GM23338 (cell line): ENCODE measurements around the gene SEC63. TPM values are rescaled to one million over a fixed set of nuclear protein-coding genes. Genes with fewer than 3 reads are reported as not detected.
"Not testable (repeated sequence)": the region's sequence is repeated elsewhere in the genome, so short reads cannot be mapped to it uniquely, and the experiment has no call there.

Experiments used
- ATAC-seq: fragments of 200-7000 bp; cut with Tn5 transposase; 3 replicates; pipeline ENCODE4 v1.9.1; 2020
- DNase-seq: peaks from one replicate; pipeline ENCODE4 v3.0.0-alpha.2; 2015; ENCODE audit warnings: low spot score
- H2AFZ ChIP-seq: fragments of 200-600 bp; sonication (generic); 2 replicates; pipeline ENCODE4 v1.8.0; 2016; ENCODE audit warnings: antibody characterized with exemption, mild to moderate bottlenecking, moderate library complexity
- H3F3A ChIP-seq: fragments of 200-600 bp; sonication (generic); replicated peaks from 2 replicates; pipeline ENCODE4 v1.8.0; 2017; ENCODE audit warnings: antibody characterized with exemption, mixed run types, low read depth
- H3K27ac ChIP-seq: fragments of 200-600 bp; sonication (generic); 2 replicates; pipeline ENCODE4 v1.6.1; 2016; ENCODE audit warnings: low read depth
- H3K27me3 ChIP-seq: fragments of 200-600 bp; sonication (generic); 2 replicates; pipeline ENCODE4 v1.8.0; 2016; ENCODE audit warnings: mild to moderate bottlenecking, mixed run types, moderate library complexity; ENCODE audit not compliant: insufficient read depth
- H3K36me3 ChIP-seq: fragments of 200-600 bp; sonication (generic); 2 replicates; pipeline ENCODE4 v1.8.0; 2016; ENCODE audit warnings: mild to moderate bottlenecking; ENCODE audit not compliant: insufficient read depth
- H3K4me1 ChIP-seq: fragments of 200-600 bp; sonication (generic); 2 replicates; pipeline ENCODE4 v1.8.0; 2016; ENCODE audit warnings: mild to moderate bottlenecking, moderate library complexity; ENCODE audit not compliant: insufficient read depth
- H3K4me2 ChIP-seq: fragments of 200-600 bp; sonication (generic); 2 replicates; pipeline ENCODE4 v1.7.1; 2017; ENCODE audit warnings: mixed run types
- H3K4me3 ChIP-seq: fragments of 200-600 bp; sonication (generic); 2 replicates; pipeline ENCODE4 v1.6.1; 2016; ENCODE audit warnings: mixed run types
- H3K79me2 ChIP-seq: fragments of 200-600 bp; sonication (generic); replicated peaks from 2 replicates; pipeline ENCODE4 v1.8.0; 2017; ENCODE audit warnings: mild to moderate bottlenecking; ENCODE audit not compliant: insufficient read depth
- H3K9me2 ChIP-seq: fragments of 200-600 bp; sonication (generic); 2 replicates; pipeline ENCODE4 v1.8.0; 2017; ENCODE audit not compliant: insufficient read depth
- H4K20me1 ChIP-seq: fragments of 200-600 bp; sonication (generic); replicated peaks from 2 replicates; pipeline ENCODE4 v1.8.0; 2017; ENCODE audit warnings: mild to moderate bottlenecking; ENCODE audit not compliant: insufficient read depth
- H3K27ac Mint-ChIP-seq: 2 replicates; pipeline ENCODE4 v1.8.0; 2020; ENCODE audit warnings: inconsistent platforms, mild to moderate bottlenecking, moderate library complexity, mixed read lengths
- H3K27me3 Mint-ChIP-seq: 3 replicates; pipeline ENCODE4 v1.8.0; 2022; ENCODE audit warnings: low read depth, mild to moderate bottlenecking, moderate library complexity, mixed read lengths, inconsistent platforms; ENCODE audit not compliant: insufficient read depth, poor library complexity
- H3K36me3 Mint-ChIP-seq: 3 replicates; pipeline ENCODE4 v1.8.0; 2021; ENCODE audit warnings: low read depth, mild to moderate bottlenecking, inconsistent platforms, moderate library complexity, mixed read lengths
- H3K4me1 Mint-ChIP-seq: 3 replicates; pipeline ENCODE4 v1.8.0; 2020; ENCODE audit warnings: mild to moderate bottlenecking, inconsistent platforms, mixed read lengths
- H3K4me3 Mint-ChIP-seq: 3 replicates; pipeline ENCODE4 v1.8.0; 2021; ENCODE audit warnings: moderate library complexity, mild to moderate bottlenecking, inconsistent platforms, mixed read lengths
- H3K9me3 Mint-ChIP-seq: 3 replicates; pipeline ENCODE4 v1.8.0; 2020; ENCODE audit warnings: moderate library complexity, mild to moderate bottlenecking, inconsistent platforms, mixed read lengths
- CREB1 ChIP-seq: fragments of 250-450 bp; sonication (Bioruptor Pico); IDR thresholded peaks from 2 replicates; pipeline ENCODE4 v1.5.0; 2020; ENCODE audit warnings: low read depth, mild to moderate bottlenecking, moderate library complexity
- CTCF ChIP-seq, 2 experiments: fragments of 200-600 bp in 1 of 2; sonication (generic) in 1 of 2; conservative IDR thresholded peaks; 2 replicates each; pipeline versions ENCODE4 v1.5.1 to v1.6.1; 2016 to 2017; ENCODE audit warnings: antibody characterized with exemption in 2 of 2, low read depth in 2 of 2, mild to moderate bottlenecking in 2 of 2, moderate library complexity in 1 of 2
- EZH2 ChIP-seq: fragments of 200-600 bp; sonication (generic); IDR thresholded peaks from one replicate; pipeline ENCODE4 v1.8.0; 2017; ENCODE audit warnings: antibody characterized with exemption, mild to moderate bottlenecking, low read depth; ENCODE audit not compliant: unreplicated experiment
- NANOG ChIP-seq: IDR thresholded peaks from 2 replicates; pipeline ENCODE4 v1.6.1; 2016; ENCODE audit warnings: antibody characterized with exemption, borderline replicate concordance
- REST ChIP-seq: IDR thresholded peaks from one replicate; pipeline ENCODE4 v1.6.1; 2018; ENCODE audit warnings: antibody characterized with exemption; ENCODE audit not compliant: unreplicated experiment
- STAT1 ChIP-seq: IDR thresholded peaks from one replicate; pipeline ENCODE4 v1.6.1; 2016; ENCODE audit warnings: antibody characterized with exemption; ENCODE audit not compliant: unreplicated experiment
- polyA plus RNA-seq: library from polyadenylated mRNA; unstranded; fragments of >200 nt; fragmentation: Nextera tagmentation; extraction: Ambion mirVana; gene quantifications from 2 replicates; pipeline ENCODE4 v1.2.1, GENCODE V29; 2016
- total RNA-seq: library from RNA; depleted of rRNA; stranded (reverse); fragments of >200 nt; shearing (Covaris generic); gene quantifications from 2 replicates; pipeline ENCODE4 v1.2.3, GENCODE V29; 2014

Gene SEC63
- total and polyA plus RNA-seq, 2 experiments from 2014 or later: 48.2 to 124 TPM

GRCh38 chr6:107941199-107941598 lies 16.8 kb downstream of the SEC63 start:
- no peak for ATAC-seq
- H3F3A ChIP-seq: no peaks in the 10 kb centered on the region

GRCh38 chr6:107936910-107937292 lies 21.1 kb downstream of the SEC63 start:
- not testable (repeated sequence) for H3K36me3 ChIP-seq, H3K27me3 ChIP-seq, H3K27me3 Mint-ChIP-seq, H3K4me3 ChIP-seq, ATAC-seq, H3K27ac ChIP-seq, H3K4me1 ChIP-seq, H3K4me3 Mint-ChIP-seq, H3K27ac Mint-ChIP-seq, H3K9me2 ChIP-seq, DNase-seq, H3K4me2 ChIP-seq, H2AFZ ChIP-seq, H3F3A ChIP-seq, H3K4me1 Mint-ChIP-seq
- peaks cover 30% of the 10 kb centered on the region for H4K20me1 ChIP-seq
- peaks cover 51% of the 10 kb centered on the region for H3K9me3 Mint-ChIP-seq
- H3K36me3 Mint-ChIP-seq: peaks cover 66% of the 10 kb centered on the region
- H3K79me2 ChIP-seq: peaks cover 80% of the 10 kb centered on the region

More at GRCh38 chr6:107941199-107941598, 16.8 kb downstream of the SEC63 start:
- Histone ChIP-seq H3K27ac (no peak overlapping the region; the same call in 1 of the 2 replicates), H3K27me3 (no peaks in the 10 kb centered on the region), H3K79me2 (peaks cover 100% of the 10 kb centered on the region), H3K36me3 (no peaks in the 10 kb centered on the region), H2AFZ (no peak overlapping the region), H3K4me2 (no peak overlapping the region), H3K4me3 (no peak overlapping the region), H3K4me1 (no peaks in the 10 kb centered on the region), H3K9me2 (no peaks in the 10 kb centered on the region), H4K20me1 (peaks cover 55% of the 10 kb centered on the region)
- H3K27ac Mint-ChIP-seq: peak overlapping the region; percentile 76
- H3K4me3 Mint-ChIP-seq: no peak overlapping the region
- TF ChIP-seq EZH2: no peak
- H3K27me3 Mint-ChIP-seq: no peaks in the 10 kb centered on the region
- no peaks in the 10 kb centered on the region; the same call in 2 of the 3 replicates for H3K4me1 Mint-ChIP-seq
- peaks cover 38% of the 10 kb centered on the region for H3K36me3 Mint-ChIP-seq
- H3K9me3 Mint-ChIP-seq: peaks cover 19% of the 10 kb centered on the region; the same call in 2 of the 3 replicates
- DNase-seq: no peak

GRCh38 chr6:107936162-107936909 lies 21.7 kb downstream of the SEC63 start:
- Histone ChIP-seq H3K27me3 (no peaks in the 10 kb centered on the region), H2AFZ (no peak overlapping the region), H3K36me3 (no peaks in the 10 kb centered on the region; the same call in 1 of the 2 replicates), H3K4me2 (no peak overlapping the region), H3K9me2 (no peaks in the 10 kb centered on the region), H4K20me1 (peaks cover 26% of the 10 kb centered on the region), H3K4me1 (no peaks in the 10 kb centered on the region), H3K27ac (no peak overlapping the region), H3K79me2 (peaks cover 80% of the 10 kb centered on the region), H3F3A (no peaks in the 10 kb centered on the region), H3K4me3 (no peak overlapping the region)
- DNase-seq (no peak), ATAC-seq (no peak)
- H3K9me3 Mint-ChIP-seq: peaks cover 57% of the 10 kb centered on the region
- no peak for TF ChIP-seq STAT1
- no peak for TF ChIP-seq REST
- no peak for TF ChIP-seq CREB1
- no peak for TF ChIP-seq CTCF (conservative IDR thresholded peaks at IDR 0.05; ENCODE audit: low read depth in 2 of 2)
- no peak for TF ChIP-seq NANOG
- H3K4me1 Mint-ChIP-seq: no peaks in the 10 kb centered on the region
- H3K27me3 Mint-ChIP-seq: peaks cover 2% of the 10 kb centered on the region
- H3K36me3 Mint-ChIP-seq: peaks cover 71% of the 10 kb centered on the region
- no peak overlapping the region for H3K27ac Mint-ChIP-seq
- no peak overlapping the region for H3K4me3 Mint-ChIP-seq

GRCh38 chr6:107934229-107934628 lies 23.8 kb downstream of the SEC63 start:
- H3K9me3 Mint-ChIP-seq: peaks cover 68% of the 10 kb centered on the region
- not testable (repeated sequence) for H2AFZ ChIP-seq, DNase-seq, H3K27ac ChIP-seq, H3K4me3 ChIP-seq, H3K4me1 ChIP-seq, ATAC-seq, H3K27me3 Mint-ChIP-seq, H3K27me3 ChIP-seq, H3K36me3 ChIP-seq, H3K4me3 Mint-ChIP-seq, H3K9me2 ChIP-seq, H3K4me1 Mint-ChIP-seq, H3K4me2 ChIP-seq, H3F3A ChIP-seq, H3K27ac Mint-ChIP-seq
- Histone ChIP-seq H4K20me1 (peaks cover 11% of the 10 kb centered on the region), H3K79me2 (peaks cover 80% of the 10 kb centered on the region)
- peaks cover 76% of the 10 kb centered on the region for H3K36me3 Mint-ChIP-seq
